KOPT-K1 (cell line): ENCODE data around the gene UGT1A9.
"Not testable (repeated sequence)": the region's sequence is repeated elsewhere in the genome, so short reads cannot be mapped to it uniquely, and the experiment has no call there.

ENCODE experiments used
- H3K27ac ChIP-seq: fragments of 200-600 bp; sonication (generic); 2 replicates; pipeline ENCODE4 v1.5.1; 2016; ENCODE audit warnings: antibody characterized with exemption, mild to moderate bottlenecking, low read depth, low read length; ENCODE audit not compliant: poor library complexity, severe bottlenecking
- H3K36me3 ChIP-seq: fragments of 200-600 bp; sonication (generic); 2 replicates; pipeline ENCODE4 v1.5.1; 2017; ENCODE audit warnings: antibody characterized with exemption, mild to moderate bottlenecking, low read length, moderate library complexity; ENCODE audit not compliant: insufficient read depth
- H3K9me3 ChIP-seq: fragments of 200-600 bp; sonication (generic); 2 replicates; pipeline ENCODE4 v1.5.1; 2017; ENCODE audit warnings: antibody characterized with exemption, low read length, mild to moderate bottlenecking; ENCODE audit not compliant: insufficient read depth, poor library complexity, severe bottlenecking

The UGT1A9 gene

DNA sequence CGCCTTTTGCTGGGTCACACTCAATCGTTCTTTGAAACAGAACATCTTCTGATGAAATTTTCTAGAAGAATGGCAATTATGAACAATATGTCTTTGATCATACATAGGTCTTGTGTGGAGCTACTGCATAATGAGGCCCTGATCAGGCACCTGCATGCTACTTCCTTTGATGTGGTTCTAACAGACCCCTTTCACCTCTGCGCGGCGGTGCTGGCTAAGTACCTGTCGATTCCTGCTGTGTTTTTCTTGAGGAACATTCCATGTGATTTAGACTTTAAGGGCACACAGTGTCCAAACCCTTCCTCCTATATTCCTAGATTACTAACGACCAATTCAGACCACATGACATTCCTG lies 41.5 kb downstream of the UGT1A9 start:
- H3K36me3 ChIP-seq, result no peaks in the 10 kb centered on the region
- H3K27ac ChIP-seq, result no peak overlapping the region
- H3K9me3 ChIP-seq, result no peaks in the 10 kb centered on the region

DNA sequence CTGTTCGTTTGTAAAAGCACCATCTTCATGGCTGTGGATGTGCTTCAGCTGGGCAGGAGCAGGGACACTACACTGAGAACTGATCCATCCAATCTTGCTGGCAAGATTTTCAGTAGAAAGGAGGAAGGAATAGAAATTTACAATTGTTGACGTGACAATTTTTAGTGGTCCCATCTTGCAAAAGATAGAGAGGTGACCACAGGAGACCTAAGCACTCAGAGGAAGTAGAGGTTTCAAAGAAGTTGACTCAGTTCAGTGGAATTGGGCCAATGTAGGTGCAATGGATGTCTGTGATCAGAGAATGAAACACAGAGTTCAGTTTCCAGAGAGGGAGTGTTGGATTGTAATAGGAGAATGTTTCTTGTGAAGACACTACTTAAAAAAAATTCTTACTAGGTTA lies 42.4 kb downstream of the UGT1A9 start:
- no peak overlapping the region for H3K27ac ChIP-seq
- H3K36me3 ChIP-seq, result no peaks in the 10 kb centered on the region
- no peaks in the 10 kb centered on the region for H3K9me3 ChIP-seq

DNA sequence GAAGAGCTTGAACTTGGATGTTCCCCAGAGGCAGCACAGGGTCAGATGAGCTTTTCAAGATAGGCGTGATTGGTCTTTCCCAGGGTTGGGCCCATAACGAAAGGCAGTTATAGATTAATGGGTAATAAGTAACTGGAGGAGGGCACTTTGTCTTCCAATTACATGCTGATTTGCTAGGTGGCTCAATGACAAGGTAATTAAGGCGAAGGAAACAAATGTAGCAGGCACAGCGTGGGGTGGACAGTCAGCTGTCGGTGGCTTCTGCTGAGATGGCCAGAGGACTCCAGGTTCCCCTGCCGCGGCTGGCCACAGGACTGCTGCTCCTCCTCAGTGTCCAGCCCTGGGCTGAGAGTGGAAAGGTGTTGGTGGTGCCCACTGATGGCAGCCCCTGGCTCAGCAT lies 46.9 kb downstream of the UGT1A9 start, which contains the start of gene UGT1A4:
Gene UGT1A4 (plus strand): TSS at position 185 of the 400 bp plus-strand sequence. CDS start 85 bp downstream, at position 270.
- Histone ChIP-seq H3K9me3 (no peaks in the 10 kb centered on the region), H3K27ac (no peak within 1 kb of the TSS), H3K36me3 (no peaks in the 10 kb centered on the region)

DNA sequence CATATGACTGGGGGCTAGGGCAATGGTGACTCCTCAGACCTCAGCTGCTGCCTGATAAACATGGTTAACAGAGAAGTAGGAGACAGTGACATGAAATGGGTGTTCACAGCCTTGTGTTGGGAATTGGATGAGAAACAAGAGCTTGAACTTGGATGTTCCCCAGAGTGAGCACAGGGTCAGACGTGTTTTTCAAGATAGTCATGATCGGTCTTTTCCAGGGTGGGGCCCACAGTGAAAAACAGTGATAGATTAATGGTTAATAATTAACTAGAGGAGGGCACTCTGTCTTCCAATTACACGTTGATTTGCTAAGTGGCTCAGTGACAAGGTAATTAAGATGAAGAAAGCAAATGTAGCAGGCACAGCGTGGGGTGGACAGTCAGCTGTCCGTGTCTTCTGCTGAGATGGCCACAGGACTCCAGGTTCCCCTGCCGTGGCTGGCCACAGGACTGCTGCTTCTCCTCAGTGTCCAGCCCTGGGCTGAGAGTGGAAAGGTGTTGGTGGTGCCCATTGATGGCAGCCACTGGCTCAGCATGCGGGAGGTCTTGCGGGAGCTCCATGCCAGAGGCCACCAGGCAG lies 57.1 kb downstream of the UGT1A9 start, which contains the start of gene UGT1A3:
Gene UGT1A3 (plus strand): TSS at position 320 of the 579 bp plus-strand sequence. CDS start 85 bp downstream, at position 405.
- H3K9me3 ChIP-seq, result no peaks in the 10 kb centered on the region
- H3K36me3 ChIP-seq, result no peaks in the 10 kb centered on the region
- no peak within 1 kb of the TSS for H3K27ac ChIP-seq

DNA sequence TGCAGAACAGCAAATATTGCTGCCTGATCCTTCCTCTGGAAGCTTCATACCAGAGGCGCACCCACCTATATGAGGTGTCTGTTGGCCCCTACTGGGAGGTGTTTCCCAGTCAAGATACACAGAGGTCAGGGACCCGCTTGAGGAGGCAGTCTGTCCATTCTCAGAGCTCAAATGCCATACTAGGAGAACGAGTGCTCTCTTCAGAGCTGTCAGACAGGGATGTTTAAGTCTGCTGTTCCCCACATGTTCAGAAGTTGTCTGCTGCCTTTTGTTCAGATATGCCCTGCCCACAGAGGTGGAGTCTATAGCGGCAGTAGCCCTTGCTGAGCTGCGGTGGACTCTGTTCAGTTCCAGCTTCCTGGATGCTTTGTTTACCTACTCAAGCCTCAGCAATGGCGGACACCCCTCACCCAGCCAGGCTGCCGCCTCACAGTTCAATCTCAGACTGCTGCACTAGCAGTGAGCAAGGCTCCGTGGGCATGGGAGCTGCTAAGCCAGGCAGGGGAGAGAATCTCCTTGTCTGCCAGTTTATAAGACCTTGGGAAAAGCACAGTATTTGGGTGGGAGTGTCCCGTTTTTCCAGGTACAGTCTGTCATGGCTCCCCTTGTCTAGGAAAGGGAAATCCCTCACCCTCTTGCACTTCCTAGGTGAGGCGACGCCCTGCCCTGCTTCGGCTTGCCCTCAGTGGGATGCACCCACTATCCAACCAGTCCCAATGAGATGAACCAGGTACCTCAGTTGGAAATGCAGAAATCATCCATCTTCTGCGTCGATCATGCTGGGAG lies 65.4 kb downstream of the UGT1A9 start:
- H3K36me3 ChIP-seq, H3K27ac ChIP-seq, H3K9me3 ChIP-seq: not testable (repeated sequence)

DNA sequence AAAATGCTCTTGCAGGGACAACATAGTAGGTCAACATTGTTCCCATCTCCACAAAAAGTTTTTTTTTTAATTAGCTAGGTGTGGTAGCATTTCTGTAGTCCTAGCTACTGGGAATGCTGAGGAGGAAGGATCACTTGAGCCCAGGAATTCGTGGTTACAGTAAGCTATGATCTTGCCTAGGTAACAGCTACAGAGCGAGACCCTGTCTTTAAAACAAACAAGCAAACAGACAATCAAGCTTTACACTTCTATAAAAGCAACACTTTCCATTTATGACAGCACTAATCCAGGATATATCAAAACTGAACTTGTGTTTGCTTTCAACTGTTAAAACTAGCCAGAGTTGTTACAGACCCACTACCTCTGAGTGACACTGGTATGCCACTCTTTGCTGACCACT lies 69.2 kb downstream of the UGT1A9 start:
- no peak overlapping the region for H3K27ac ChIP-seq

DNA sequence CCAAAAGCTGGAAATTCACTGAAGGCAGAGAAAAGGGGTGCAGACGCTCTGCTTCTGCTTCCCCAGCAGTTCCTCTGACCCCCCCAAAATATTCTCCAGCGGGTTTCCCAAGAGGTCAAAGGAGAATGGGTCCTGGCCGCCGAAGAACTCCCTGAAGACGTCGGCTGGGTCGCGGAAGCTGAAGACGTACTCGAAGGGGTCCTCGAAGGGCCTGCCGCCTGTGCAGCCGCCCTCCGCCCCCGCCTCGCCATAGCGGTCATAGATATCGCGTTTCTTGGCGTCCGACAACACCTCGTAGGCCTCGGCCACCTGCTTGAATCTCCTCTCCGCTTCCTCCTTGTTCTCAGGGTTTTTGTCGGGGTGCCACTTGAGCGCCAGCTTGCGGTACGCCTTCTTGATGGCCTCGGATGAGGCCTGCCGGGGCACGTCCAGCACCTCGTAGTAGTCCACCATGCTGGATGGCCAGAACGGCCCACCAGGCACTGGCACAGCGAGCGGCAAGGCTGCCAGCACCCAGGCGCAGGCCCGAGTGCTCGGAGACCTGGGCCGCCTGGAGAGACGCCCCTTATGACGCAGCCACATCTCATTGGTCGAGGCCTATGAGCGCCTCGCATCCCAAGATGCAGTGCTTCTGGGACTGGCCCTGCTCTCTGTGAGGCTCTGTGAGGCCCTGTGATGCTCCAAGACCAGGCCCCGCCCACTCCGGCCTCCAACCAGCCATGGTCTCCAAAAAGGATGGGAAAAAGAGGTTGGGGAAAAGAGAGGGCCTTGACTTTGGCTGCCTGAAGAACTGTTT lies 72.0 kb downstream of the UGT1A9 start:
- Histone ChIP-seq H3K36me3 (no peaks in the 10 kb centered on the region), H3K27ac (no peak overlapping the region), H3K9me3 (no peaks in the 10 kb centered on the region)

More for the DNA sequence above, 69.2 kb downstream of the UGT1A9 start:
- Histone ChIP-seq H3K9me3 (peaks cover 4% of the 10 kb centered on the region), H3K36me3 (no peaks in the 10 kb centered on the region)

DNA sequence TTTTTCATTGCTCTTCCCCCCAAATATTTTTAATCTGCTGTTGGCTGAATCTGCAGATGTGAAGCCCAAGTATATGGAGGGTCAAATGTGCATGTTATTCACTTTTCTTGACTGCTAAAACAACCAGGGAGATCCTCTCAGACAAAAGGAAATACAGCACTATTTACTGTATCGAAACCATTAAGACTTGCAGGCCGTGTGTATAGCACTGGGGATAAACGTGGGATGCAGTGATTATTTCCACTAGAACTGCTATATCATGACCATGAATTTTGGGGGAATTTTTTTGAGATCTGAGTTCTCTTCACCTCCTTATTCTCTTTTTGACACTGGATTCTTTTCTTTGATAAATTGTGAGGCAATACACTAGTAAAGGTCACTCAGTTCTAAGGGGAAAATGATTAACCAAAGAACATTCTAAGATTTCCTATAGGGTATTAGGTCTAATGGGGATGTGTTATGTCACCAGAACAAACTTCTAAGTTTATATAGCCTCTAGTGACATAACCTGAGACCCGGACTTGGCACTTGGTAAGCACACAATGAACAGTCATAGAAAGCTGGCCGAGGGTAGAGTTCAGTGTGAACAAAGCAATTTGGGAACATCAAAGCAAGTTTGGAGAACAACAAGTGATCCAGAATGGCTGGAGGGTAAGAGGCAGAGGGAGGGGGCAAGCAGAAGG lies 73.5 kb downstream of the UGT1A9 start:
- H3K36me3 ChIP-seq, result no peaks in the 10 kb centered on the region
- H3K9me3 ChIP-seq, result peaks cover 2% of the 10 kb centered on the region
- H3K27ac ChIP-seq, result no peak overlapping the region

DNA sequence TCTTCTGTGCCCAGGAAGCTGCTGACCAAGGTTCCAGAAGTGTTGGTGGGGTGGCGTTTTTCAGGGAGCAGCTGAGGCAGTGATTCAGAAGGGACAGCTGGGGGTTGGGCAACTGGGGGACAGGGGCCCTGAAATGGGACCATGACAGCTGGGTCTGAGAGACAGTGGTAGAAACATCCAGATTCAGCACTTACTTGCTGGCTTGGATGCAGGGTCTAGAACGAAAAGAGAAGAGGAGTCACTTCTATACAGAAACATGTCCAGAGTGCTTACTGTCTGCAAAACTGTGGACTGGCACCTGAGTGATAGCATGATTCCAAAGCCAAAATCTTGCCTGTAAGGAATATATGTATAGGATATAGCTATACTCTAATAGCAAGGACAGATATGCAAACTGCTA lies 74.1 kb downstream of the UGT1A9 start:
- not testable (repeated sequence) for H3K36me3 ChIP-seq, H3K9me3 ChIP-seq, H3K27ac ChIP-seq

DNA sequence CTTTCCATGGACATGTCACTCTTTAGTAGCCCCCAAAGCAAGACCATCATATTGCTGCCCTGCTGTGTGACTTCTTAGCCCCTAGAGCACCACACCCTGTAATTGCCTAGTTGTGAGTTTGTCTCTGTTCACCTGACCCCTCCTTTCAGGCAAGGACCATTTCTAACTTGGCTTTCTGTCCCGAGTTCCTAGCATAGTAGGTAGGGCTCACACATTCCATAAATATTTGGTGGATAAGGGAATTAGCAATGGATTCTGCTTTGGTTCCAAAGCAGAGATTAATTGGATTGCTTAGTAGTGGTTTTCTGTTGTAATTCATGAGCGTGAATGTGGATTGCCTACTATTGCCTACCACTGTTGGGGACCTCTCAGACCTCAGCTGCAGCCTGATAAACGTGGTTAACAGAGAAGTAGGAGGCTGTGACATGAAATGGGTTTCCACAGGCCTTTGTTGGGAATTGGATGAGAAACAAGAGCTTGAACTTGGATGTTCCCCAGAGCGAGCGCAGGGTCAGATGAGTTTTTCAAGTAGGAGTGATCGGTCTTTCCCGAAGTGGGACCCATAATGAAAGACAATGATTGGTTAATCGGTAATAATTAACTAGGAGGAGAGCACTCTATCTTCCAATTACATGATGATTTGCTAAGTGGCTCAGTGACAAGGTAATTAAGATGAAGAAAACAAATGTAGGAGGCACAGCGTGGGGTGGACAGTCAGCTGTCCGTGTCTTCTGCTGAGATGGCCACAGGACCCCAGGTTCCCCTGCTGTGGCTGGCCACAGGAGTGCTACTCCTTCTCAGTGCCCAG lies 75.0 kb downstream of the UGT1A9 start:
- no peak overlapping the region for H3K27ac ChIP-seq
- peaks cover 16% of the 10 kb centered on the region for H3K9me3 ChIP-seq

DNA sequence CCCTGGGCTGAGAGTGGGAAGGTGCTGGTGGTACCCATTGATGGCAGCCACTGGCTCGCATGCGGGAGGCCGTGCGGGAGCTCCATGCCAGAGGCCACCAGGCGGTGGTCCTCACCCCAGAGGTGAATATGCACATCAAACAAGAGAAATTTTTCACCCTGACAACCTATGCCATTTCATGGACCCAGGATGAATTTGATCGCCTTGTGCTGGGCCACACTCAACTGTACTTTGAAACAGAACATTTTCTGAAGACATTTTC lies 75.5 kb downstream of the UGT1A9 start:
- Histone ChIP-seq H3K27ac (no peak overlapping the region), H3K9me3 (peaks cover 17% of the 10 kb centered on the region), H3K36me3 (no peaks in the 10 kb centered on the region)

More for the DNA sequence above, 75.0 kb downstream of the UGT1A9 start:
- no peaks in the 10 kb centered on the region for H3K36me3 ChIP-seq

DNA sequence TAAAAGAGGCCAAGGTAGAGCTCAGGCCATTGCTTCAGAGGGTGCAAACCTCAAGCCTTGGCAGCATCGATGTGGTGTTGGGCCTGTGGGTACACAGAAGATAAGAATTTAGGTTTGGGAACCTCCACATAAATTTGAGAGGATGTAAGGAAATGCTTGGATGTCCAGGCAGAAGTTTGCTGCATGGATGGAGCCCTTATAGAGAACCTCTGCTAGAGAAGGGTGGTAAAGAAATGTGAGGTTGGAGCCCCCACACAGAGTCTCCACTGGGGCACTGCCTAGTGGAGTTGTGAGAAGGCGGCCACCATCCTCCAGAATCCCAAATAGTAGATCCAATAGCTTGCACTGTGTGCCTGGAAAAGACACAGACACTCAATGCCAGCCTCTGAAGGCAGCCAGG lies 79.0 kb downstream of the UGT1A9 start:
- H3K36me3 ChIP-seq, H3K27ac ChIP-seq: not testable (repeated sequence)
- peaks cover 17% of the 10 kb centered on the region for H3K9me3 ChIP-seq

DNA sequence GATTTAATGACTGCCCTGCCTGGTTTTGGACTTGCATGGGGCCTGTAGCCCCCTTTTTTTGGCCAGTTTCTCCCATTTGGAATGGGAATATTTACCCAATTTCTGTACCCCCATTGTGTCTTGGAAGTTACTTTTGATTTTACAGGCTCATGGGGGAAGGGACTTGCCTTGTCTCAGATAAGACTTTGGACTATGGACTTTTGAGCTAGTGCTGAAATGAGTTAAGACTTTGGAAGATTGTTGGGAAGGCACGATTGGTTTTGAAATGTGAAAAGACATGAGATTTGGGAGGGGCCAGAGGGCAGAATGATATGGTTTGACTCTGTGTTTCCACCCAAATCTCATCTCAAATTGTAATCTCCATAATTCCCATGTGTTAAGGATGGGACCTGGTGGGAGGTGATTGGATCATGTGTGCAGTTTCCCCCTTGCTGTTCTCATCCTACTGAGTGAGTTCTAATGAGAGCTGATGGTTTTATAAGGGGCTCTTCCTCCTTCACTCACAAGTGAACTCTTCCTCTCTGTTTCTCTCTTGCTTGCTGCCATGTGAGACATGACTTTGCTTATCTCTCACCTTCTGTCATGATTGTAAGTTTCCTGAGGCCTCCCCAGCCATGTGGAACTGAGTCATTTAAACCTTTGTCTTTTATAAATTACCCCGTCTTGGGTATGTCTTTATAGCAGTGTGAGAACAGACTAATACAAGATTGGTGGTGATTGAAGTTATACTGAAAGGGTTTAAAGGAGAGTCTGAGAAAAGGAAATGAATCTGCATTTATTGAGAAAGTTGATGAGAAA lies 79.7 kb downstream of the UGT1A9 start:
- not testable (repeated sequence) for H3K36me3 ChIP-seq, H3K27ac ChIP-seq
- peaks cover 17% of the 10 kb centered on the region for H3K9me3 ChIP-seq
